T-helper 2 cell (primary cell): ENCODE measurements around the gene RERE.
"Not testable (repeated sequence)": the region's sequence is repeated elsewhere in the genome, so short reads cannot be mapped to it uniquely, and the experiment has no call there.

Source experiments
- DNase-seq, 5 experiments: peaks; one replicate each; pipeline versions ENCODE4 v3.0.0 to v3.0.0-alpha.2; 2012 to 2022

RERE gene

DNA sequence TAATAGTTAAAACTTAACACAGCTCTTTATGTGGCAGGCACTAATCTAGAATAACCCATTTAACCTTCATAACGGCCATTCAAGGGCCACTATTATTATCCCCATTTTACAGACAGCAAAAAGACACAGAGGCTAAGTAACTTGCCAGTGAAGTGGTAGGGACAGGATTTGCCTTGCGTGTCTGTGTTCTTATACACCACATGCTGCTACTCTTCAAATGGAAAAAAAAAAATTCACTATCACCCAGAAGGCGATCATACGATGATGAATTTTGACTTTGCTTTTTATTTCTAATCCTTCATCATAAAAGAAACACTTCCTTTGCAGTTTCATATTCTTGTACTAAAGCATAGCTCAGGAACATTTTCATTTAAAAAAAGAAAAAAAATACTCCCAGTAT, 65.5 kb downstream of the RERE start:
- DNase-seq = peak in 1 of 5 experiments; percentile 19

DNA sequence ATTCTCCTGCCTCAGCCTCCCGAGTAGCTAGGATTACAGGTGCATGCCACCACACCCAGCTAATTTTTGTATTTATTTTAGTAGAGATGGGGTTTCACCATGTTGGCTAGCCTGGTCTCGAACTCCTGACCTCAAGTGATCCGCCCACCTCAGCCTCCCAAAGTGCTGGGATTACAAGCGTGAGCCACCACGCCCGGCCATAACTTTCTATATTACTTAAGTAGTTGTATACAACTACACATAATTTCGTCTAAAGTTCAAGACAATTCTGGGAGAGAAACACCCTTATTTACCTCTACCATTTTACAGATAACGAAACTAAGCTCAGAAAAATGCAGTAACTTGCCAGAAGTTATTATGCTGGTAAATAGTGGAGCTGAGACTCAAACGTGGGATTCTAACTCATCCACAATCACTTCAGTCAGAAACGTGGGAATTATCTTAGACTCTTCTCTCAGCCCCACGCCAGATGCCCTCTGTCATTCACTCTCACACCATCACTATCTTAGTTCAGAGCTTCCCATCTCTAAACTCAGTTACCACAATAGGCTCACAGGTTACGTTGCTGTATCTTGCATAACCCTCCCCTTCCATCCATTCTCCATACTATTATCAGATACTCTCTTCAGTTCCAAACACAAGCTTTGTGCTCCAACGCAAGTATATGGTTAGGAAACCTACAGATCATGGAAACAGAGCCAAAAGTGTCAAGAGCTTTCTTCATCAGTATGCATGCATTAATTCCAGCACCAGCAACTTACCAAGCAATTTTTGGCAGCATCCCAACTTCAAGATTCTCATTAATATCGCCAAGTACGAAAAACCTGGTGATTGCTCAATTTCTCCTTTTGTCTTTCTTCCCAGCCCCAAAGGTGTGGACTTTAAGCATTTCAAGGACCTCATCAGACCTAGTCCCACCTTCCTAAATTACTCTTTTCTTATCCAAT, 69.3 kb downstream of the RERE start:
- DNase-seq = no peak

DNA sequence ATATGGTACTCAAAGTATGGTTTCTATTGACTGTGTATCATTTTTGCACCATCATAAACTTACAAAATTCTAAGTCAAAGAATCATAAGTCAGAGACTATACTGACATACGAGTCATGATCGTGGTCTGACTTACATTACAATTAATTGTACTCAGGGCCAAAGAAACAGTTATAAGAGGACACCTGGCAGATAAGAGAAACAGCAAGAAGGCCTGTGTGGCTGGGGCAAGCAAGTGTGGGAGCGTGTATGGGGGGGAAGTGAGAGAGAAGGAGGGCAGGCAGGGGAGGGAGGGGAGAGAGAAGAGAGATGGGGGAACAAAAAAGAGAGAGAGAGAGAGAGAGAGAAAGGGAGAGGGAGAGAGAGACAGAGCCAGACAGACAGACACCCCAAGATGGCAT, 70.9 kb downstream of the RERE start:
- DNase-seq = no peak

DNA sequence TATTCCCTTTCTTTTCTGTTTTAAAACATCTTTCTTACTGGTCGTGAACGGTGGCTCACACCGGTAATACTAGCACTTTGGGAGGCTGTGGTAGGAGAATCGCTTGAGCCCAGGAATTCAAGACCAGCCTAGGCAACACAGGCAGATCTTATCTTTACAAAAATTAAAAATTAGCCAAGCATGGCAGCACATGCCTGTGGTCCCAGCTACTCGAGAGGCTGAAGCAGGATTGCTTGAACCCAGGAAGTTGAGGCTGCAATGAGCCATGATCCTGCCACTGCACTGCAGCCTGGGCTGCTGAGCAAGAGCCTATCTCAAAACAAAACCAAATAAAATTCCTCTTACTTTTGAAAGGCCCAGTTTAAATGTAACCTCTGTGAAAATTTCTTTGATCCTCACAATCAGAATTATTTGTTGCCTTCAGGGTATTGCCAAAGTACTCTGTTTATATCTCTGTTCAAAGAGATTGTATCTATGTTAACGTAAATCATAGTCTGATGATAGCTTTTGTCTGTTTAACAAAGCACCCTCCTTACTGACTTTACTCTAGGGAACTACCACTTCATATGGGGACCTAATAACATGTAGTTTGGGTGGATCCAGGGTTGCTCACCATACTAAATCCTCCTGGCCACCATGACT, 71.6 kb downstream of the RERE start:
- no peak for DNase-seq

DNA sequence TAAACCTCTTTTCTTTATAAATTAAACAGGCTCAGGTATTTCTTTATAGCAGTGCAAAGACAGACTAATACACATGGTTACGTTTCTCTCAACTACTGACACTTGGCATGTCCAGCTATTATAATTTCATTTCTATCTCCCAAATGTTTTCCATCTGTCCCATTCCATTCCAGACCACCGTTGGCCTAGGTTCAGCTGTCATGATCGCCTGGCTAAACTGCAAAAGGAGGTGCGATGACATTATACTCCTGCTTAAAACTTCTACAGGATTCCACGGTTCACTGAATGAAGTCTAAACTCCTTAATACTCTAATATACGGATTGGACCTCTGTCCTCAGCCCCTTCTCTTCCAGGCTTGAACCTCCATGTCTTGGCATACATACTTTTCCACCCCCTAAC, 72.1 kb downstream of the RERE start:
- no peak for DNase-seq

DNA sequence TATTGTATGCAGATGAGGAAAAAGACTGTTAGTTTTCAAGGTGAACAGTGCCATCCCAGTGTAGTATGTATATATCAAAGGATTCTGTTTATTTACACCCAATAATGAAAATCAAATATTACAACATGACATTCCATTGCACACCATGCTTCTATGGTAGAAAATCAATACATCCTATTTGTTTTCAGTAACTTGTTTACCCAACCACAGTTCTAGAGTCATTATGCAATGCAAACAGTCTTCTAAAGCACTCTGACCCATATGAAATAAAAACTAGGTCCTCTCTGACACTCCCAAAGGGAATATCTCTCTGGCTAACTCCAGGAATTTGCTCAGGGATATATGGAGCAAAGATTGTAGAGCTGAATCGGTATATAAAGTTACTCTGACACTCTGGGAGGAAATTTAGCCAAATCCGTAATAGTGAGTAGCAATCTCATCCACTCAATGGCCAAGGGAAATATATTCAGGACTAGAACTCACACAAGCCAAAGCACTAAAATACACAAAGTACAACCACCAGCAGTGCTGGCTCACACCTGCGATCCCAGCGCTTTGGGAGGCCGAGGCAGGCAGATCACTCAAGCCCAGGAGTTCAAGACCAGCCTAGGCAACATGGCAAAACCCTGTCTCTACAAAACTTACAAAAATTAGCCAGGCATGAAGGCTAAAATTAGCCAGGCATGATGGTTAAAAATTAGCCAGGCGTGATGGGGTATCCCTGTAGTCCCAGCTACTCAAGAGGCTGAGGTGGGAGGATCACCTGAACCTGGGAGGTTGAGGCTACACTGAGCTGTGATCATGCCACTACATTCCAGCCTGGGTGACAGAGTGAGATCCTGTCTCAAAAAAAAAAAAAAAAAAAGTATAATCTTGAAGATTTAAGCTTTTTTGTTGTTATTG, 75.2 kb downstream of the RERE start:
- DNase-seq = no peak

DNA sequence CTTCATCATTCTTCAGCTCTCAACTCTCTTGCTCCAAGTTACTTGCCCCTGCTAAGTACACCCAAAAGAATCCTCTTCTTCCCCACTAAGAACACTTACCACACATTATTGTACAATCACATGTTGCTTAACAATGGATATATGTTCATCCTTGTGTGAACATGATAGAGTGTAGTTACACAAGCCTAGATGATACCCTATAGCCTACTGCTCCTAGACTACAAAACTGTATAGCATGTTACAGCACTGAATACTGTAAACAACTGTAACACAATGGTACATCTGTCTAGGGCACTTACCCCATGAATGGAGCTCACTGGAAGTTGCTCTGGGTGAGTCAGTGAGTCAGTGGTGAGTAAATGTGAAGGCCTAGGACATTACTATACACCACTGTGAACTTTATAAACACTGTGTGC, 77.4 kb downstream of the RERE start:
- DNase-seq = no peak

DNA sequence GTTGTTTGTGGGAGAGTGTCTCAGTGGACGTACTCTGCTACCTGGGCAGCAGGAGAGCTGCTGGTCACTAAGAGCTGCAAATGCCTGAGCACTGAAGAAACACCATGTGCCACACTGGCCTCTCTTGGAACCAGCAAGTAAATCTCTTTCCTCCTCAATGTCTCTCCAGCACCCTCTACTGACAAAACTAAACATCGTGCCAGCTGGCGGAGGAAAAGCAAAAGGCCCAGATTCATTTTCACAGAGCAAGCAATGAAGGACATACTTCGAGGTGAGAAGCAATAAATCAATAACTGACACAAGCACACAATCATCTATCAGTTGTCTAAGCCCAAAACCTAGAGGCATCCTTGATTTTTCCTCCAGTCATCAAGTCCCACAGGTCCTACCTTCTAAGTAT, 78.1 kb downstream of the RERE start:
- DNase-seq = no peak

DNA sequence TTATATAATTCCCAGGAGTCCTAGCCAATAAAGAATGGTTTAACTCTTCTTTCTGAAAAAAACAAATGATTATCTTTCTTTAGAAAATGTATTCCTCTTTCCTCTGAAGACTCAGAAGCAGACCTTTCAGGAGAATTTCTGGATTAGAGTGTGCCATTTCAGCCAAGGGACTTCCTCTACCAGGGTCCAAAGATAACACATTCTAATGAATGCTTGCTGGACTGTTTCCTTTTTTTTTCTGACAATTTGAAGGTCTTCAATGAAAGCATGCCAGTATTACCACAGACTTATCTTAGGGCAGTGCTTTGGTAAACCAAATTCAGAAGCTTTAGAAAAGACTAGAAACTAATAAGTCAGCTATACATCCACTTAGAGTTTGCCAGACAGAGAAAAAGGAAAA, 80.5 kb downstream of the RERE start:
- DNase-seq = no peak

DNA sequence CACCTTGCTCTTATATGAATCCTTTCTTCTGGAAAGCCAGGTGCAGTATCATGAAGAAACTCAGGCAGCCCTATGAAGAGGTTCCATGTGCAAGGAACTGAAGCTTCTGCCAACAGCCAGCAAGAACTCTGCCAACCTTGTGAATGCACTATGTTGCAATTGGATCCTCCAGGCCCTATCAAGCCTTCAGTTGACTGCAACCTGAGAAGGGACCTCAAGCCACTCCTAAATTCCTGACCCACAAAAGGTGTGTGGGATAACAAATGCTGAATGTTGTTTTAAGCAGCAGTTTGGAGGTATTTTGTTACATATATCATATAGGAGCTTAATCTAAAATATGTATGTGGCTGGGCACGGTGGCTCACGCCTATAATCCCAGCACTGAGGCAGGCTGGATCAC, 84.0 kb downstream of the RERE start:
- DNase-seq = no peak

DNA sequence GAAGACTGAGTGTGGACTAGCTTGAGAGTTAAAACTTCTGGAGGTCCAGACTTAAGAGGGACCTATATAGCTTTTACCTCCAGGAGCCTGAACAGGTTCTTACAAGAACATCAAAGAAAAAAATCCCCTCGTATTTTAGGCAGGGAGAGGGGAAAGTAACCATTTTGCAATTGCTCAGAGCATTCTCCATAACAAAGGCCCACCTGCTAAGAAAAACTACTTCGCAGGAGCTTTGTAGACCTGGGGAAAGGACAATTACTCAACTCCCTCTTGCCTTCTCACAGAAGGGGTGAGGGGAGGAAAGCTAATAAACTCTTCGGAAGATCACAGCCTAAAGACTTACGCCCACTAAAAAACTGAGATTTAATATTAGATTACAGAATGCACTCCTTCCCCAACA, 86.3 kb downstream of the RERE start:
- DNase-seq = no peak

DNA sequence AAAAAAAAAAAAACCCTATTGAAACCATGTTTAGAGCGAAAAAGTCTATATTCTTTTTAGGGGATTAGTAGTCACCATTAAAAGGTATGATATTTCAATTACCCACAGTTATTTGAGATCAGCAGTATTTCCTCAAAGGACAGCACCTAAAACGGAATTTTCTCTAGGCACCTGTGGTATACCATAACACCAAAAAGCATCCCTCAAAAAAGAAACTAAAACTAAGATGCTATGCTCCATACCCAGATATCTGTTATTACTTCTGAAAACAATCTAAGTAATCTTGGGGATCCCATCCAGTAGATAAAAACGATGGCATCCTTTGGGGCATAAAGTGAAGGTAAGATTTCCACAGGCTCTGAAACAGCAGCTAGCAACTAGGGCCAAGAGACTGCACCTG, 89.0 kb downstream of the RERE start:
- DNase-seq = peak in 1 of 5 experiments; percentile 17

DNA sequence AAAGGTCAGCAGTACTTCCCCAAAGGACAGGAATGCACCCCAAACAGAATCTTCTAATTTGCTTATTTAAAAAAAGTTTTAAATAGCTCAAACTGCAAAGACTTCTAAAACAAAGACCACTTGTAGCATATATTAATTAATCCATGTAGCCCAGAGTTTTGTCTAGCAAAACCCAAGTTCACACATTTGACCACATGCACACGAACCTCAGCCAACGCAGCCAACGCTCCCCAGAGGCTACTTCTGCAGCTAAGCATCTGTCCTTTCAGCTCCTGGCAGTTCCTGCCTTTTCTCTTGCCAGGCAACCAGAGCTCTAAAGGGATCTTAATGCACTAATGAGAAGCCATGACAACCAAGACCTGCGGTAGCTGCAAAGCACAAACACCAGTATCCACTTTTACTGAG, 89.6 kb downstream of the RERE start:
- DNase-seq = no peak

DNA sequence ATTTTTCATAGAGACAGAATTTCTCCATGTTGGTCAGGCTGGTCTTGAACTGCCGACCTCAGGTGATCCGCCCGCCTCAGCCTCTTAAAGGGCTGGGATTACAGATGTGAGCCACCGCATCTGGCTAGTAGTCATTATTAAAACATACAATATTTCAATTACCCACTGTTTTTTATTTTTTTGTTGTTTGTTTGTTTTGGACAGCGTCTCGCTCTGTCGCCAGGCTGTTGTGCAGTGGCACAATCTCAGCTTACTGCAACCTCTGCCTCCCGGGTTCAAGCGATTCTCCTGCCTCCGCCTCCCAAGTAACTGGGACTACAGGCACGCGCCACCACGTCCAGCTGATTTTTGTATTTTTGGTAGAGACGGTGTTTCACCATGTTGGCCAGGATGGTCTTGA, 90.1 kb downstream of the RERE start:
- DNase-seq = not testable (repeated sequence)

DNA sequence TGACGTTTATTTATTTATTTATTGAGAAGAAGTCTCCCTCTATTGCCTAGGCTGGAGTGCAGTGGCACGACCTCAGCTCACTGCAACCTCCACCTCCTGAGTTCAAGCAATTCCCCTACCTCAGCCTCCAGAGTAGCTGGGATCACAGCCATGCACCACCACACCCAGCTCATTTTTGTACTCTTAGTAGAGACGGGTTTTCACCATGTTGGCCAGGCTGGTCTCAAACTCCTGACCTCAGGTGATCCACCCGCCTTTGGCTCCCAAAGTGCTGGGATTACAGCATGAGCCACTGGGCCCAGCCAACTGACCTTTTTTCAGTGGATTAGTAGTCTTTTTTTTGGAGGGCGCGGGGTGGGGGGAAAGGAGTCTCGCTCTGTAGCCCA, 90.6 kb downstream of the RERE start:
- not testable (repeated sequence) for DNase-seq

DNA sequence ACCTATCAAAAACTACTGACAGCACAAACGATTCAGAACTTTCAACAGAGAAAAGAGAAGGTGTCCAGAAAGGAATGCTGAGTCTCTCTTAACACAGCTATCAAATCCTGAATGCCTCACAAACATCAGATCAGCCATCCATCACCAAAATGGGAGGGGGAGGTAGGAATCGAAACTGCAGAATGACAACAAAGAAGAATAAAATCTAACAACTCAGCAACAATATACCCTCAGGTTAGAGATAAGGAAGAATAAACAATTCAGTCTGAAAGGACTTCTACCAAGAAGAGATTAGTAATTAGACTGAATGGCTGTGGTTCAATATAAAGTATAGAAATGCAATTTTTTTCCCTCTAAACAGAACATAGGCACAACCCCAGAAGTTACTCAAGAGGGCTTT, 94.4 kb downstream of the RERE start:
- peak in 1 of 5 experiments; percentile 46 for DNase-seq

DNA sequence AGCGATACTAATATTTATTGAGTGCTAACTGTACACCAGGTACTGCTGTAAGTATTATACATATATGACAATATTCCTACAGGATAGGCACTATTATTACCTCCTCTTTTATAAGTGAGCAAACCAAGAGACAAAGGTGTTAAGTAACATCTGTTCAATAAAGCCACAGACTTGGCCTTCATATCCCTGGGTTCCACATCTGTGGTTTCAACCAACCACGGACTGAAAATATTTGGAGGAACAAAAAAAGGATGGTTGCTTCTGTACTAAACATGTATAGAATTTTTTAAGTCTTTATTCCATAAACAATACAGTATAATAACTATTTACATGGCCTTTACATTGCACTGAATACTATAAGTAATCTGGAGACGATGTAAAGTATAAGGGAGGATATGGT, 95.1 kb downstream of the RERE start:
- DNase-seq = no peak

DNA sequence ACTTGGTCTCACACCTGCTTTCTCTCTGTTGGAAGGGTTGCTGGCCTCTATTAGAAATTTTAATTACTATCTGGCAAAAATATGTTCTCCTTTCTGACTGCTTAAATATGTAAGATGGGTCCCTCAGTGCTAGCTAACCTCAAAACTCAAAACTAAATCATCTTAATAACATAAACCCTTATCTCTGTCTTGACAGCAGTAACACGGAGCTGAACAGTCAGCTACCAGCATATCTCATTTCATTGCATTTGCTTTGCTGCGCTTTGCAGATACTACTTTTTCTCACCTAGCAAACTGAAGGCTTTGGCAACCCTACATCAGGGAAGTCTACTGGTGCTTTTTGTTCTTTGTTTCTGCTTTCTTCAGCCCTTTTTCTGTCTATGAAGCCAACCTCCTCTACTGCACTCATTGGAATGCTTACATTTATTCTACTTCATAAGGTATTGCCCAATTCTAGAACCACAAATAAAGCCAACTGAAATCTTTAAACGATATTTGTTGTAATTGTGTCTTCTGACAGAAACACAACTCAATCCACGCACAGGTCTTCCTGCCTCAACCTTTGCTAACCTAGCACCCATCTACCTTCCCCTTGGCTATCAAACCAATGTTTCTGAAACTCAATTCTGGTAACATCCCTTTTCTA, 95.6 kb downstream of the RERE start:
- no peak for DNase-seq

DNA sequence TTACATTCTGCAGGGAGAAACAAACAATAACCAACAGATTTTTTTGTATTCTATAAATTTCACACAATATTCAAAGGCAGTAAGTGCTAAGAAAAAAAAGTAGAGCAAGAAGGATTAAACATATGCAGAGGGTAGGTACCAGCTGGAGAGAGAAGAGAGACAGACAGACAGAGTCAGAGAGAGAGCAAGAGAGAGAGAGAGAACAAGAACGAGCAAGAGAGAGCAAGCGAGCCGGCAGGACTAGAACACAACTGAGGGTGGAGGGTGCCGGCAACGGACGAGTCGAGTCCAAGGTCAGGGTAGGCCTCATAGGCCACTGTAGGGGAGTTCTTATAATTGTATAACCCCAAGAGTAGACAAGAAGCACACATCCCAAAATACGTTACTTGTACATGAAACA, 97.1 kb downstream of the RERE start:
- no peak for DNase-seq

DNA sequence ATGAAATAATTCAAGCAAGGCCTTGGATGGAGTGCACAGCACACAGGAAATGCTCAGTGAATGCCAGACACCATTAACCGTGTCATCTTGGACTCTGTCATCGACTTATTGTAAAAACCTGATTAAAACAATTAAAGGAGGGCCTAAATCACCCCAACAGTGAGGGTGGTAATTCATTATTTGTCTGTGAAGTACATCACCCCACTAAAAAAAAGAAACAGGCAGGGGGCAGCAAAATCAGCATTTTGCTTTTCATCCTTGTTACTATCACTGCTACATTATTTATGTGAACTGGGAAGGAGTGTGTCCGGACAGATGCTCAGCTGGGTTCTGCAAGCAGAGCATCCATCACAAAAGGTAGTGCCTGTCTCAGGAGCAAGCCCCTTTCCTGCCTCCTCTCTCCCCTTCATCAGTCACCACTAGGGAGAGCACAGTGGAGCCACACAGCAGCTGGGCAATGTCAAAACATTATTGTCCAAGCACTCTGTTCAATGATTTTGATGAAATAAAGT, 98.5 kb downstream of the RERE start:
- no peak for DNase-seq

DNA sequence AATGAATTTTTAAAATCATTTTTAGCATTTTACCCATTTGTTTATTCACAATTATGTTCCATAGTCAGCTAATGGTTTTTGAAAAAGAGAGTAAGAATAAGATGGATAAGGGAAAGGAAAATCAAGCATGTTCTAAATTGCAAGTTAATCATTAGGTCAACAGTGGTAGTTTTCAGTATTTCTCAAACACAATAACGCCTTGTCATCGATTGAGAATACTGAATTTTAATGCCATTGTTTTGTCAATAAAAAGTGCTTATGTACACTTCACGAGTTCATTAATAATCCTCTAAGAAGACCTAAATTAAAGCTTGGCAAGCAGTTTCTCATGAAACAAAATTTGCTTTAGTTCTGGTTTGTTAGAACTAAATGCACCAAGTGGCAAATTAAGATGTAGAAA, 100.3 kb downstream of the RERE start:
- no peak for DNase-seq

DNA sequence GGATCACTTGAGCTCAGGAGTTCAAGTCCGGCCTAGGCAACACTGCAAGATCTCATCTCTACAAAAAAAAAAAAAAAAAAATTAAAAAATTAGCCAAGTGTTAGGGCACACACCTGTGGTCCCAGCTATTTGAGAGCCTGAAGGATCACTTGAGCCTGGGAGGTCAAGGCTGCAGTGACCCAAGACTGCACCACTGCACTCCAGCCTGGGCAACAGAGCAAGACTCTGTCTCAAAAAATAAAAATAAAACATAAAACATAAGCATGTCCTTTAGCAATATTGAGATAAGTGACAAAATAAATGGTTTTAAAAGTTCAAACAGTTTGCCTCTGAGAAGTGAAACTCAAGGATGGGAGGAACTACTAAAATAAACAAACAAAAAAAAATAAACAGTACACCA, 101.2 kb downstream of the RERE start:
- DNase-seq = no peak

DNA sequence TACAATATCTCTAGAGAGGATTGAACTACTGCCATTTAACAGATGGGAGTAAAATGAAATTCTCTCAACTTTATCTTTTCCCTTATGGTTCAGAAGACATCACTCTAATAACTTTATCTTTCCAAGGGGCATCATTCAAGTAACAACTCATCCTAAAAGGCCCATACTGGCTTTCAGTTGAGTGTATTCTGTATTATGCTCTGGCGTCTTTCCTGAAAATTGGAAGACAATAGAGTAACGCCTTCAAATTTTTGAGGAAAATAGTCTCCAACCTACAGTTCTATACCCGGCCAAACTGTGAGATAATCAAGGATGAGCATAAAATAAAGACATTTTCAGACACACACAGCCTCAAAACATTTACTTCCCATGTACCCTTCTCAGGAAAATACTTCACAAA, 103.3 kb downstream of the RERE start:
- DNase-seq = no peak
